Measurements from ENCODE around the gene FIGLA. TPM values are rescaled to one million over a fixed set of nuclear protein-coding genes. Genes with fewer than 3 reads are reported as not detected.

The FIGLA gene
- total RNA-seq, 1 donor from 2014 or later, result not detected

- Mint-ChIP-seq H3K9me3 (ENCODE audit: unreplicated experiment) (peaks cover 4% of the 10 kb centered on the region), H3K4me1 (ENCODE audit: low read depth, unreplicated experiment) (peaks cover 8% of the 10 kb centered on the region), H3K4me3 (ENCODE audit: unreplicated experiment) (peak overlapping the region; percentile 5), H3K27ac (ENCODE audit: unreplicated experiment) (peak overlapping the region; percentile 22), H3K27me3 (ENCODE audit: unreplicated experiment) (peaks cover 6% of the 10 kb centered on the region), H3K36me3 (ENCODE audit: unreplicated experiment) (no peaks in the 10 kb centered on the region)
- DNase-seq, result peak; percentile 39
- no peak for TF ChIP-seq CTCF (IDR thresholded peaks at IDR 0.05; ENCODE audit: partially characterized antibody, unreplicated experiment)
These were observed 18.8 kb upstream of the FIGLA start for GRCh38 chr2:70808983-70809958.

GRCh38 chr2:70807828-70808118 is 17.3 kb upstream of the FIGLA start:
- no peaks in the 10 kb centered on the region for H3K36me3 Mint-ChIP-seq (ENCODE audit: unreplicated experiment)
- no peak overlapping the region for H3K27ac Mint-ChIP-seq (ENCODE audit: unreplicated experiment)
- peaks cover 8% of the 10 kb centered on the region for H3K4me1 Mint-ChIP-seq (ENCODE audit: low read depth, unreplicated experiment)
- TF ChIP-seq CTCF (IDR thresholded peaks at IDR 0.05; ENCODE audit: partially characterized antibody, unreplicated experiment), result no peak
- H3K4me3 Mint-ChIP-seq (ENCODE audit: unreplicated experiment), result no peak overlapping the region
- DNase-seq, result no peak
- H3K27me3 Mint-ChIP-seq (ENCODE audit: unreplicated experiment), result peaks cover 6% of the 10 kb centered on the region
- peaks cover 4% of the 10 kb centered on the region for H3K9me3 Mint-ChIP-seq (ENCODE audit: unreplicated experiment)

- Mint-ChIP-seq H3K4me3 (ENCODE audit: unreplicated experiment) (no peak overlapping the region), H3K27me3 (ENCODE audit: unreplicated experiment) (peaks cover 6% of the 10 kb centered on the region), H3K4me1 (ENCODE audit: low read depth, unreplicated experiment) (peaks cover 8% of the 10 kb centered on the region), H3K36me3 (ENCODE audit: unreplicated experiment) (no peaks in the 10 kb centered on the region), H3K27ac (ENCODE audit: unreplicated experiment) (no peak overlapping the region), H3K9me3 (ENCODE audit: unreplicated experiment) (peaks cover 4% of the 10 kb centered on the region)
- no peak for DNase-seq
- no peak for TF ChIP-seq CTCF (IDR thresholded peaks at IDR 0.05; ENCODE audit: partially characterized antibody, unreplicated experiment)
These were observed 16.8 kb upstream of the FIGLA start for GRCh38 chr2:70807102-70807827.

GRCh38 chr2:70806620-70807019 is 16.2 kb upstream of the FIGLA start:
- H3K27me3 Mint-ChIP-seq (ENCODE audit: unreplicated experiment), result peaks cover 6% of the 10 kb centered on the region
- TF ChIP-seq CTCF (IDR thresholded peaks at IDR 0.05; ENCODE audit: partially characterized antibody, unreplicated experiment), result no peak
- no peak overlapping the region for H3K4me3 Mint-ChIP-seq (ENCODE audit: unreplicated experiment)
- H3K9me3 Mint-ChIP-seq (ENCODE audit: unreplicated experiment), result peaks cover 4% of the 10 kb centered on the region
- no peak overlapping the region for H3K27ac Mint-ChIP-seq (ENCODE audit: unreplicated experiment)
- no peak for DNase-seq
- H3K4me1 Mint-ChIP-seq (ENCODE audit: low read depth, unreplicated experiment), result peaks cover 8% of the 10 kb centered on the region
- H3K36me3 Mint-ChIP-seq (ENCODE audit: unreplicated experiment), result no peaks in the 10 kb centered on the region

GRCh38 chr2:70806013-70806412 is 15.6 kb upstream of the FIGLA start:
- no peak overlapping the region for H3K27ac Mint-ChIP-seq (ENCODE audit: unreplicated experiment)
- peaks cover 6% of the 10 kb centered on the region for H3K27me3 Mint-ChIP-seq (ENCODE audit: unreplicated experiment)
- no peaks in the 10 kb centered on the region for H3K36me3 Mint-ChIP-seq (ENCODE audit: unreplicated experiment)
- H3K4me1 Mint-ChIP-seq (ENCODE audit: low read depth, unreplicated experiment), result peaks cover 8% of the 10 kb centered on the region
- H3K4me3 Mint-ChIP-seq (ENCODE audit: unreplicated experiment), result no peak overlapping the region
- peaks cover 4% of the 10 kb centered on the region for H3K9me3 Mint-ChIP-seq (ENCODE audit: unreplicated experiment)
- no peak for TF ChIP-seq CTCF (IDR thresholded peaks at IDR 0.05; ENCODE audit: partially characterized antibody, unreplicated experiment)
- DNase-seq, result no peak
